CD4-positive, alpha-beta T cell treated with Interleukin-4 for 1 hour (primary cell): ENCODE measurements around the gene RPE65.
"Not testable (repeated sequence)": the region's sequence is repeated elsewhere in the genome, so short reads cannot be mapped to it uniquely, and the experiment has no call there.

Experiments used
- DNase-seq, 2 donors: peaks; one replicate each; pipeline ENCODE4 v3.0.0-alpha.2; 2020 to 2022

Gene RPE65

DNA sequence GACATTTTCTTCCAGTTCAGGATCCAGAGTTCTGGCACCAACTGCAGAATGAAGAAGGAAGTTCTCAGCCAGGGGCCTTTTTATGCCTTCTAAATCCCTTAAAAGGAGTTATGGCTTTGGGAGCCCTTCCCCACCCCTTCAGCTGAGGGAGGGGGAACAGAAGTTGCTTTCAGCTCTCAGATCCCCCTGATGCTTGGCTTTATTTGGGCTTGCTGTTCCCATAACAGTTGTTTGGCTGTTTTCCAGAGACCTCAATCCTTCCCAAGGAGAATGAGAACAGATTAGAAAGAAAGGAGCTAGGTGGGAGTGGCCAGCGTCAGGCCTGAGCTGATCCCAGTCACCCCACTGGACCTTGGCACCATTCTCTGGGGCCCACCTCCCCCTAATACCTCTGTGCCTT lies at the start of gene RPE65:
RPE65 (minus strand) TSS at position 54 of the 400 bp plus-strand sequence; CDS start at position 5, 49 bp downstream.
- DNase-seq, result no peak

DNA sequence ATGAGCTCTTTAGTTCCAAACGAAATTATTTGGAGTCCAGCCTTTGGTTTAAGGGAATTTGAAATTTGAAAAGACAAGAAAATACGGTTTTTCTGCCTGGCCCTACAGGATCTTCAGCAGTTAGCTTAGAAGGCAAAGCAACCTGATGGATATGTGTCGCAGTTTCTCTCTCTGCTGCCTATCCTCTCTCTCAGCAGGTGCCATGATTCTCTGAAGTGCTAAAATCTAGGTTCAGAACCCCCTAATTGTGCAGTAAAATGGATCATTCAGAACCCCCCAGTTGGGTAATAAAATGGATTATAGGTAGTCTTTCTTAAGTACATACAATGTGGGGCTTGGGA lies 47.6 kb upstream of the RPE65 start:
- no peak for DNase-seq

DNA sequence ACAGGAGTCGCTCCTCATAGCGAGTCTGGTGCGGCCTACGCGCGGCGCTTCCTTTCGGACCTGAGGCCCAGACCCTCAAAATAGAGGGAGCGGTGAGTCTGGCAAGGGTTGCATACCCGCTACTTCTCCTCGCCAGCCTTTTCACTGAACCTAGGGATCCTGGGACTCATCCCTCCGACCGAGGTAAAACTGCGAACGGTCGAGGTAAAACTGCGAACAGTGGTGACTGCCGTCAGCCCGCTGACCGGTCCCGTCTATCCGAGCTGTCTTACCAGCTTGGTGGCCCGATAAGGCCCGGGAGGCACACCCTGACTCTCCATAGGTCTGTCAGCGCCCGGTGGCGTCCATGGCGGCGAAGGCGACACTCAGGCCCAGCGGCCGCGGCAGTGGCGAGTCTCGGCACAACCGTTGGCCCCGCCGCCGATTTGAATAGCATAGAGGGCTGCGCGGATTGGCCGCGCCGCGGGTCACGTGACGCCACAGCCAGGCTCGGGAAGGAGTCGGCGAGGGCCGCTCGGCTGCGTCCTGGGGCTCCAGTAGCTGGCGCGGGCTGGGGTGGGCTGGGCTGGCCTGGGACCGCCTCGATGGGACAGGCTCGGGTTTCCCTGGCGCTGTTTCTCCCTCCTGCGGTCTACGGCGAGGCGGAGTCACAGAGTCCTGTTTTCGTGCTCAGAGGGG lies 47.1 kb upstream of the RPE65 start, which contains the start of gene DEPDC1:
DEPDC1 (minus strand) TSS at position 403 of the 678 bp plus-strand sequence; CDS start at position 320, 83 bp downstream.
- DNase-seq, result peak; percentile 82

DNA sequence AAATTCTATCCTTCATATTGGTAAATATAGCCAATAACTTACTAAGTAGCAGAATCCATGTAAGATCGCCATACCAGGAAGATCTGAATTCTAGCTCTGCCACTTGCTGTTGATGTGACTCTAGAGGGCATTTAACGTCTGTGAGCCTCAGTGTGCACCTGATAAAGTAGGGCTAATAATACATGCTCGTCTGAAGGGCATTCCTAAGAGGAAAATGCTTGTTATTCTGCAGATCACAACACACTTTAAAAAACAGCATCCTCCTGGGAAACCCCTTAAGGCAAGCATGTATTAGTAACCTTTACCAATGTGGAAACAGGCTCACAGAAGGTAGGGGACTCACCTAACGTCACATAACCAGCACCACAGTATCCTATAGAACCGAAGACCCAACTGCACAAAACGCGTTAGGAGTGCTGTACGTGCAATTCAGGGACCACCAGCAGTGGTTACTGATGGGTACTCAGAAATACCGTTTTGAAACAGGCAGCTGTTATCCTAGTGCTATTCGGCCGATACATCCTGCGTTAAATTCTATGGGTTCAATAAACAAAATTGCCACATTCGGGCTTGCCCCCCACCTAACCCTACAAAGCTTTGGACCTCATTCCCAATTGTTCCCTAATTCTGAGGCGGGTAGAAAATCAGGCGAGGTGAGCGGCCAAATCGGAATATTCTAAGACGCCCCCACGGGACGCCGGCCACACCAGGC lies 46.4 kb upstream of the RPE65 start:
- DNase-seq, result peak in 1 of 2 donors; percentile 7

DNA sequence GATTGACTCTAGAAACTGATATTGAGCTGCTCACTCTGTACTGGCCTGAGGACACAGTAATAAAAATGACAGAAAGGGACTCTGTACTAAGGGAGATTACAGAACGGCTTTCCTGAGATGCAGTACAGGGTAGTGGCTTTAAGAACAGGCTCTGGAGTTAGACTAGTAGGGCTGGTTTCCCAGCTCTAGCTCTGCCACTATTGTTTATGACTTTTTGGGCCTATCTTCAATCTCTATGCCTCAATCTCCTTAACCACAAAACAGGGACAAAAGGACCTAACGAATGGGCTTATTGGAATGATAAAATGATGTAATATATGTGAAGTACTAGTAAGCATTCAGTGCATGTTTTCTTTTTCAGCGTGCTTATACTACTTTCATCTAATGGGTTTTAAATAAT lies 45.8 kb upstream of the RPE65 start:
- peak in 1 of 2 donors; percentile 4 for DNase-seq

DNA sequence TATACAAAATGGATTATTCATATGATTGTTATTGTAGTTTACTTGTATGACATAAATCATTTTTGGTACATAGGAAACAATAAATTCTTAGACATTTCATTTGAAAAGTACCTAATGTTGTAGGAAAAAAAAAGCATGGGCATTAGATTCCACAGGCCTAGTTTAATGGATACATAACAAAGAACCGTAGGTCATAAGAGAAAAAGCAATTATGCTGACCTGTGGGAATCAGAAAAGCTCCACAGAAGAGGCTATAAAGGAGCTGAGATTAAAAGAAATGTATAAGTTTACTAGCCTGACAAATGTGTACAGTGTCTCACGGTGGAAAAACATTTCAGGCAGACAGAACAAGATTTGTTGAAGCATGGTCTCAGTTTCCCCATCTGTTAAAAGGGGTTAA lies 43.4 kb upstream of the RPE65 start:
- no peak for DNase-seq

DNA sequence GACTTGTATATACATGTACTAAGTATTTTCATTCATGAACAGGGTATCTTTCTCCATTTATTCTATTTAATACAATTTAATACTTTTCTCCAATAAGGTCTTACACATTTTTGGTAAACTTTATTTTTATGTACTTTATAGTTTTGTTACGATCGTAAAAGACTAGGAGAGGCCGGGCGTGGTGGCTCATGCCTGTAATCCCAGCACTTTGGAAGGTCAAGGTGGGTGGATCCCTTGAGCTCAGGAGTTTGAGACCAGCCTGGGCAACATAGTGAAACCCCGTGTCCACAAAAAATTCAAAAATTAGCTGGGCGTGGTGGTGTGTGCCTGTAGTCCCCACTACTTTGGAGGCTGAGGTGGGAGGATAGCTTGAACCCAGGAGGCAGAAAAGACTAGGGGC lies 42.5 kb upstream of the RPE65 start:
- DNase-seq, result not testable (repeated sequence)

DNA sequence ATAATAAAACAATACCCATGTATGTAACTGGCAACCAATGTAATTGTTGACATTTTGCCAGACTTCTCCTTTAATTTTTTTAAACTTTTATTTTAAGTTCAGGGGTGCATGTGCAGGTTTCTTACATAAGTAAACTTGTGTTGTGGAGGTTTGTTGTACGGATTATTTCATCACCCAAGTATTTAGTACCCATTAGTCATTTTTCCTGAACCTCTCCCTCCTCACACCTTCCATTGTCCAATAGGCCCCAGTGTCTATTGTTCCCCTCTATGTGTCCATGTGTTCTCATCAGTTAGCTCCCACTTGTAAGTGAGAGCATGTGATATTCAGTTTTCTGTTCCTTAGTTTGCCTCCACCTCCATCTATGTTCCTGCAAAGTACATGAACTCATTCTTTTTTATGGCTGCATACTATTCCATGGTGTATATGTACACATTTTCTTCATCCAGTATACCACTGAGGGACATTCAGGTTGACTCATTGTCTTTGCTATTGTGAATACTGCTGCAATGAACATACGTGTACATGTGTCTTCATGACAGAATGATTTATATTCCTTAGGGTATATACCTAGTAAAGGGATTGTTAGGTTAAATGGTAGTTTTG lies 40.4 kb upstream of the RPE65 start:
- DNase-seq, result no peak

DNA sequence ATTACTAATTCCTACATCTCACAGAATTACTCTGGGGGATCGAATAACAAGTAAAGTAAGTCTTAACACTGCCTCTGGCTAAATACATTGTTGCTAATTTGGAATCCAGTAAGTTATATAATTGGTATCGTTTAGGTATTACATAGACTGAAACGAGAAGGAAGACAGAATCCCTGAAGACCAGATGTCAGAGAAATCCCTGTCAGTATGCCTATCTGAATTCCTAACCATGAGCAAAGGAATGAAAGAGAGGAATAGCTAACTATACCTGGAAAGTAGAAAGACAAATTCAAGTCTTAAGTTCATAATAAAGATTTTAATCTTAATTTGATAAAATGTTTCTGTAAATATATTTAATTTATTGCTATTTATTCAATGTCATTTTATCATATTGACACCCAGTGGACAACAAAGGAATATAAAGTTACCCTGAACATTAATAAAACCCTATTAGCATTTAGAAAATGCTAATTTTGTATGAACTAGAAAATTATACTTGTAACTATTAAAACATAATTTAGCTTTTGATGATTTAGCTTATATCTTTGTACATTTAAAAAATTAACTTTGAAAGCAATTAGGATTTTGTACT lies 35.8 kb upstream of the RPE65 start:
- DNase-seq, result no peak

DNA sequence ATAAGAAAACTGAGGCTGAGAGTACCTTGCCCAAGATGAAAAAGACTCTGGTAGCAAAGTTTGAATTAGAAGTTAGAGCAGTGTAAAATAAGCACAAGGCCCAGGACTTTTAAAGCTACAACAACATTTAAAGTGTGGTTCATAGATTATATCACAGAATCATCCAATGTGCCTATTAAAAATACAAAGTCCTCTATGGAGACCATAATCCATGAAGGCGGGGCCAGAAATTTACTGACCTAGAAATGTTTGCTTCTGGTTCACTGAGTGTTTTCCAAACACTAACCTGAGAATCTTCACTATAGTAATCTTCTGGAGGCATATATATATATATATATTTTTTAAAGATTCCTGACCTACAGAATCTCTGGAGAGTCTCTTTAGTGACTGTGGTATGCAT lies 34.9 kb upstream of the RPE65 start:
- no peak for DNase-seq

DNA sequence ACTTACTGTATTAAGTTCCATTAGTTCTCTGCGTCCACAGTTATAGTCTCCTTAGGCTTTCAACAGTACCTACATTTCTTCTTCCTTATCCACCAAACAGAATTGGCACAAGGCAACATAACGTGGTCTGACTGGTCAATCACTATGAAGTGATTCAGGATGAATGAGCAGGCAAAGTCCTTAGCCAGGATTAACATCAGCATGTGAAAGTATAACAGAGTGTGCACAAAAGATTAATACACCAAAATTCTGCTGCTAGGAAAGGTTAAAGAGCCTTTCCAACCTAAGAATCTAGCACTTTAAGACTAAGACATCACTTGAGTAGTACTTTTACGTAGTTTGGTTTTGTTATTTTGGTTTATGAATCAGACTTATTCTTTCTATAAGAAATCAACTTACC lies 31.3 kb upstream of the RPE65 start:
- no peak for DNase-seq

DNA sequence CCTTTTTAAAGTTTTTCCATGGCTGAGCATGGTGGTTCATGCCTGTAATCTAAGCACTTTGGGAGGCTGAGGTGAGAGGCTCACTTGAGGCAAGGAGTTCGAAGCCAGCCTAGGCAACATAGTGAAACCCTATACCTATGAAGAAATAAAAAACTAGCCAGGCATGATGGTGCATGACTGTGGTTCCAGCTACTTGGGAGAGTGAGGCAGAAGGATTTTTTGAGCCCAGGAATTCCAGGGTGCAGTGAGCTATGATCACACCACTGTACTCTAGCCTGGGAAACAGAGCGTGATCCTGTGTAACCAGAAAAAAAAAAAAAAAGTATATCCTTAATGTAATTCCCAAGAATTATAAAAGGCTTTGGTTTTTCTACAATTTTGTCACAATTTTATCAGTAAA lies 29.7 kb upstream of the RPE65 start:
- no peak for DNase-seq

DNA sequence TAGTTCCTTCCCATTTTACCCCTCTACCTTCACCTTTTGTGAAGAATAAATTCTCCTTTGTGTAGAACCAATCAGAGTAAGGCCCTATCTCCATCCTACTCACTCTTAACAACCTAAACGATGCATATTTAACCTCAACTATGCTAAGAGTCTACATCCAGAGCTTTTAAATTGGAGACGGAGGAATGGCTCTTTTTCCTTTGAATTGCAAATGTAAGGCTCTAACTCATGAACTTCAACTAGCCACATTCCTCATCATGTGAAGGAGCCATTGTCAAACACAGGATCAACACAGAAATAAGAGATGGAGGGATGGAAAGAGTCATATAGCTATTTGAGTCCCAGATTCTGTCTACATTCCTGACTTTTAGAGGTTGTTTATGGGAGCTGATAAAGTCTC lies 28.9 kb upstream of the RPE65 start:
- DNase-seq, result no peak

DNA sequence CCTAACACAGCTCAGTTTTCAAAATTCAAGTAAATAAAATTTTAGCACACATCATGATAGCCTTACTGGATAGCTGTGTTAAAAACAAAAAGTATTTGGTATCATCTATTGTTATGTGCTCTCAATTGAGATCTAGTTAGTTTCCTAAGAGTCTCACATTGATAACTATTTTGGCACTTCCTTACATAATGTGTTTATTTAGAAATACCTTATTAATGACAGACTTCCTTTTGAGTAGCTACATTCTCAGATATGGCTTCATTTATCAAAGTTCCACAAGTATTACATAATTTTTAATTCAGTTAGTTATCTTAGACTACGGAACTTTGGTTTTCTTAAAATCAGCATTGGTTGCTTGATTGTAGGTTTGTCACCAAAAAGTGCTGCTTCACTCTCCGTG lies 26.9 kb upstream of the RPE65 start:
- DNase-seq, result not testable (repeated sequence)

DNA sequence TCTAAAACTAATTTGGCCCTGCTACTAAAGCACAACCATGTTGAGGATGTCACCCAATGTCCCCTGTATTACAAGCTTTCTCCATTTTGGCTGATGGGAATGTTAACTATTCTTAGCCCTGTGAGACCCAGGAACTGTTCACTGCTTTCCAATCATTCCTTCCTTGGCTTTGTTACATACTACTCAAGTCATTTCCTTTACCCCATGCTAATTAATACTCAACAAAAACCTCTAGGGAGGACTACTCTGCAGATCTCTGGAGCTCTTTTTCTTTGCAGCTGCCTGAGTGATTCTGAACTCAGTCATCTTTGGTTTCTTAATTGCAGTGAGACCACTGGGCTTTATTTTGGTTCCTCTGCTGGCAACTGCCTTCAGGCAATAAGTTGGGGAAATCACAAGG lies 23.3 kb upstream of the RPE65 start:
- no peak for DNase-seq

DNA sequence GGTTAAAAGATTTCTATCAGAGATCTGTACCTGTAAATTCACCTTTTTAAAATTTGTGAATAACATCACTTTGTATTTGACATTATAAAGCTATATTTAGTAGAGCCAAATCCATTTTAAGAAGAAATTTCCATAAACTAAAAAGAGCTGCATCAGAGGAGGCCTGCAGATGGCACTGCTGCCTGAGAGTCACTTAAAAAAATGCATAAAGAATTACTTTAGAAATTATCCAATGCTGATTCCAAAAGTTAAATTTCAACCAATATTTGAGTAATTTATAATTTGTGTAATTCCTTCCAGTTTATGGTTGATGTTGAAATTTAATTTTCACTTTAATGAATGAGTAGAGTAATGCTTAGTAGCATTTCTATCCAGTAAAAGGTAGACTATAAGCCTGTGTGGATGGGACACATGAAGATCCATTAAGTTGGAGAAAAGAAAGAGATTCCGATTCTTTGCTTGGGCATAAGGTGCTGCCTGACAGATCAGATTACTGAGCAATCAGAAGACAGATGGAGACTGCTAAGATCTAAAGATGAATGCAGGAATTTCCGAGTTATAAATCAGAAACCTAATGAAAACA lies 20.7 kb upstream of the RPE65 start:
- no peak for DNase-seq

DNA sequence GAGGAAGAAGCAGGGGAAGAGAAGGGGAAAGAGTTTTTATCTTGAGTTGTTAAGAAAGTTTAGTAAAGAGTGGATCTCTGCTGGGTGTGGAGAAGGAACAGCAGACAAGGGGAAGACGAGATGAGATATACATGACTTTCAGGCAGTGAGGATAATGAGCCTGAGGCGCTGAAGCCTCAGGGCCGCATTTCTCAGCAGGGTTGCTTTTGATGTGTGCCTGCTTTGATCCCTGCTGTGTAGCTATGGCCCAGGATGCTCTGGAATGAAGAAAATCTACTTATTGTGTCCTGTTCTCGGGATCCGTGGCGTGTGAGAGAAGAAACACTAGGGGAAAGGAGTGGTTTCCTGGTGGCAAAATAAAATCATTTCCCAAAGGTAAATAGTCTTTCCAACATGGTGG lies 15.1 kb upstream of the RPE65 start:
- no peak for DNase-seq

DNA sequence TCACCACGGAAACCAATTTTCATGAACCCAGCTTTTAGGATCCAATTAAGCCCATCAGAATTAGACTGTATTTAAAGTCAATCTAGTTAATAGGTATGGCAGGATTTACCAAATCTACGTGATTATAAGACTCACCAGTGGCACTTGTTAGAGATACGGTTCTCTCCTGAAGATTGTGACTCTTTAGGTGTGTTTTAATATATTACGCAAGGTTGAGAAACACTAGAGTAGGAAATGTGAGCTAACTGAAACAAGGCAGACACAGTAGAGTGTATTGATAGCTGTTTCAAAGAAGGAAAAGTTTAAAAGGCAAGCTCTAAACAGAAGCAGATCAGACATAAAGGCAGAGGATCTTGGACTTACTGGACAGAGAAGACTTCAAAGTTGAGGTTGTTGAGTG lies 11.2 kb upstream of the RPE65 start:
- DNase-seq, result no peak

DNA sequence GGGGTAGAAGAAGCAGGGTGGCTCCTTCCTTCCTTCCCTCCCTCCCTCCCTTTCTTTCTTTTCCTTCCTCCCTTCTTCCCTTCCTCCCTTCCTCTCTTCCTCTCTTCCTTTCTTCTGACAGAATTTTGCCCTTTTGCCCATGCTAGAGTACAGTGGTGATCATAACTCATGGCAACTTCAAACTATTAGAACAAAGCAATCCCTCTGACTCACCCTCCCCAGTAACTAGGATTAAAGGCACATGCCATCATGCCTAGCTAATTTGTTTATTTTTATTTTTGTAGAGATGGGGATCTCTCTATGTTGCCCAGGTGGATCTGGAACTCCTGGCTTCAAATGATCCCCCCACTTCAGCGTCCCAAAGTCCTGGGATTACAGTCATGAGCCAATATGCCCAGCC lies 10.0 kb upstream of the RPE65 start:
- DNase-seq, result no peak

DNA sequence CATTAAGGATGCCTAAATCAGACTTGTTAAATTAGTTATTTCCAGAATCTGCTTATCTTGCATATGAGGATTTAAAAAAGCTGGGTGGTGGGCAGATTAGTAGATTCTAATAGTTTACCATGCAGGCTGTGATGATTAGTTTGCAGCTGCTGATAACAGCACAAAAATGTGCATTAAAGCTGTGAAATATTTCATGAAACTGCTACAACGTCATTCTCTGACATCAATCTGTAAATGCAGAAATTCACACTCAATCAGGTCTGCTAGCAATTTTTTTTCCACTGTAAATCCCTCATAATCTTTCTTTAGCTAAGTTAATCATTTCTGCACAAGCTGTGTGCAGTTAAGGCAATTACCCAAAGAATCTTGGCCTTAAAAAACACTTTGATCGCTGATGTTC lies 9.3 kb upstream of the RPE65 start:
- DNase-seq, result no peak

DNA sequence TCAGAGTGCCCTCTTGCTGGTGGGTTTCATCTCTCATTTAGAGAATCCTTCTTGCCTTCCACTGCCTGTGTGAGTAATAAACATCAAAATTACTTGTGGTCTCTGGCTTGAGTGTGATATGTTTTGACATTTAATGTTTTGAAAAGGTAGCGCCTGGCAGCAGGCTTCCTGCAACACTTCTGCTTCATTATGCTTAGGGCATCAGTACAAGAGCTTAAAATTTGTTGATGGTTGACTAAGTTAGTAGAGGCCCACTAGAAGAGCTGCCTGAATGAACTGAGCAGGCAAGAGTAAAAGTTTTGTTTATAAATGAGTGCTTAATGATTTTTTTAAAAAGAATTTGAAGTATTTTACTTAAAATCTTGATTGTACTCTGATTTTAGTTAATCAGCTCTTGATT lies 6.4 kb upstream of the RPE65 start:
- DNase-seq, result no peak

DNA sequence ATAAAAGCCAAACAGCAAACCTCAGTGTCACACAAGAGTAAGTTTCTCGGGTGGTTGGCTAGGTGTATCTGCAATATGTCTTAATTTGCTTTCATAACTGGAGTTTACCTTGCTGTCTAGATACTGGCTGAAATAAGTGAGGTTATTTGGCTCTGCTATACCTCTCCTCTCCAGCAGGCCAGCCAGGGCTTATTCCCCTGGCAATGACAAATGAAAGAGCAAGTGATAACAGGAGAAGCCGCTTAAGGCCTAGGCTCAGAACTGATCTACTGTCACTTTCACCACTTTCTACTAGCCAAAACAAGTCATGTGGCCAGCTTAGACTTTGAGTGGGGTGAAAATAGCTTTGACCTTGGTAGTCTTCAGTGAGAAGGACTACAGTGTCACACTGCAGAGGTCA lies 4.8 kb upstream of the RPE65 start:
- DNase-seq, result no peak

DNA sequence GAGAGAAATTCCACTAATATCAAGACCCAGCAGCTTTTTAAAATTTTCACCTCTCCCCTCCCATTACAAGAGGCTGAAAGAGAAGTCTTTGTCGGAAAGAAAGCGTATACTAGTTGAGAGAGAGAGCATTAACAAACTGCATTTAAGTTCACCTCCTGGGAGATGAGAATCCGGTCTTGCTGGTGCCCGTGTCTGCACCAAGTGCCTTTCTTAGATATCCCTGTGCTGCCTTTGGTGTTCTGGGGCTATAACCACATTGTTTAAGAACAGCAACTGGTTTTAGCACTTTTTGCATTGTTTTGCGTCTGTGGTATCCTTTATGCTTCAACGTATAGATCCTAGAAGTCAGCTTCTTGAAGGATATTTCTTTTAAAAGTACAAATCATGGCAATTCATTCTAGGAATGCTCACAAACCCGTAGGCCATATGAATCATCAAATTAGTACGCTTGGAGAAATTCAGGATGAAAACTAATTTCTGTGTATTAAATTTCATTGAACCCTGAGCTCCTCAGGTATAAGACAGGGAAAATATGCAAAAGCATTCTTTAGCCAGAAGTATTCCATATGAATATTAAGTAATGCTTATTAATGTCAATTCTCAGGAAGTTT lies 3.4 kb upstream of the RPE65 start:
- no peak for DNase-seq
